Measurements from ENCODE around the gene DDX1. TPM values are rescaled to one million over a fixed set of nuclear protein-coding genes. Genes with fewer than 3 reads are reported as not detected.

The DDX1 gene
- total and polyA plus RNA-seq, 11 donors, result 97.7 to 193 (median 136) TPM

DNA sequence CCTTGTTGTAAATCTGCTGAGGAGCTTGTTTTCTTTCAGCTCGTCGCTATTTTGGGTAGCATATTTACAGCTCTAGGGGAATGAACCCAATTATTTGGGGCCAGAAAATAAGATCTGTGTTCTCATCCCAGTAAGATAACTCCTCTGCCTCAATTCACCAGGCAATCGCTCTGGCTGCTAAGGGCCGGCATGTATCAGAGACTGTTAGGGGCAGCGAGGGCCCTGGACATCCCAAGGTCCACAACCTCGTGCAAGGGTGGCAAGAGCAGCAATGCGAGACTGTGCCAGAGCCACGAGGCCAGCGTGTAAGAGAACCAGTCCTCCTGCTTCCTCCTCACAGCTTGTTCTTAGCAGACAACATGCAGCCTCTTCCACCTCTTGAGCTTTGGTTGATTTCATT, 66.1 kb downstream of the DDX1 start:
- 90 to 96% (median 92%) methylated on average over 9 of the region's 9 CpGs for WGBS, 4 donors
- no peaks in the 10 kb centered on the region for H3K36me3 ChIP-seq
- TF ChIP-seq CTCF (IDR thresholded peaks at IDR 0.05) (no peak), POLR2A (IDR thresholded peaks at IDR 0.05) (no peak)

GRCh38 chr2:15658911-15659310, 67.2 kb downstream of the DDX1 start:
- Histone ChIP-seq H3K27ac (no peak overlapping the region), H3K27me3 (no peaks in the 10 kb centered on the region), H3K9me3 (peaks cover 0 to 3% (median 0%) of the 10 kb centered on the region in 12 donors), H3K36me3 (no peaks in the 10 kb centered on the region), H3K4me1 (no peaks in the 10 kb centered on the region), H3K4me3 (no peak overlapping the region)
- ATAC-seq (no peak), DNase-seq (no peak)
- intact Hi-C loops (cut with DNase I), result no loop called here
- TF ChIP-seq CTCF (IDR thresholded peaks at IDR 0.05), result no peak
- TF ChIP-seq POLR2A (IDR thresholded peaks at IDR 0.05), result no peak
- WGBS, 4 donors, result 94 to 96% (median 95%) methylated on average over 4 of the region's 4 CpGs

More for the DNA sequence above, 66.1 kb downstream of the DDX1 start:
- intact Hi-C loops (cut with DNase I), result no loop called here
- H3K4me1 ChIP-seq, result no peaks in the 10 kb centered on the region
- ATAC-seq, result no peak
- H3K27ac ChIP-seq, result no peak overlapping the region
- no peaks in the 10 kb centered on the region for H3K27me3 ChIP-seq
- H3K9me3 ChIP-seq, result no peaks in the 10 kb centered on the region
- no peak overlapping the region for H3K4me3 ChIP-seq
- DNase-seq, result no peak

- no peak overlapping the region for H3K4me3 ChIP-seq
- H3K4me1 ChIP-seq, result no peaks in the 10 kb centered on the region
- DNase-seq, result no peak
- H3K36me3 ChIP-seq, result no peaks in the 10 kb centered on the region
- intact Hi-C loops (cut with DNase I), result loop anchor here in 1 of 10 donors (10.0 kb wide), 1 partner anchor 84 kb away; no protein-coding TSS in a partner anchor
- H3K27me3 ChIP-seq, result no peaks in the 10 kb centered on the region
- WGBS, 4 donors, result 76 to 84% (median 78%) methylated on average over 6 of the region's 6 CpGs
- ATAC-seq, result no peak
- peaks cover 0 to 3% (median 0%) of the 10 kb centered on the region in 12 donors for H3K9me3 ChIP-seq
- no peak for TF ChIP-seq CTCF (IDR thresholded peaks at IDR 0.05)
- no peak for TF ChIP-seq POLR2A (IDR thresholded peaks at IDR 0.05)
- no peak overlapping the region for H3K27ac ChIP-seq
Measured at GRCh38 chr2:15660491-15661294, 69.0 kb downstream of the DDX1 start.

DNA sequence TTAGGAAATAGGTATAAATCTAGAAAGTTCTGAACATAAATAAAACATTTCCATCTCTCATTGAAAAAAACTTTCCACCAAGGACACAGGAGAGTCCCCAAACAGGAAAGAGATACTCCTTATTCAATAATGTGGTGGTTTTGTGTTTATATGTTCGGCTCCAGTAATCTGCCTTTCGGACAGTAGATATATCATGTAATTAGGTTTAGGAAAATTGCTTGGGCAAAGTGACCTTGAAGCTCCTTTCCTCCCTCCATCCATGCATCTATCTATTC, 69.6 kb downstream of the DDX1 start:
- WGBS, 4 donors, result 92 to 98% (median 96%) methylated on average over 2 of the region's 2 CpGs
- TF ChIP-seq POLR2A (IDR thresholded peaks at IDR 0.05) (no peak), CTCF (IDR thresholded peaks at IDR 0.05) (no peak)
- no peaks in the 10 kb centered on the region for H3K27me3 ChIP-seq
- ATAC-seq (no peak), DNase-seq (no peak)
- intact Hi-C loops (cut with DNase I), result loop anchor here in 1 of 10 donors (10.0 kb wide), 1 partner anchor 84 kb away; no protein-coding TSS in a partner anchor
- no peaks in the 10 kb centered on the region for H3K4me1 ChIP-seq
- no peaks in the 10 kb centered on the region for H3K36me3 ChIP-seq
- H3K27ac ChIP-seq, result no peak overlapping the region
- no peak overlapping the region for H3K4me3 ChIP-seq
- peaks cover 0 to 3% (median 0%) of the 10 kb centered on the region in 12 donors for H3K9me3 ChIP-seq

Measured in heart left ventricle (tissue), 16 donors.